ENCODE measurements around the gene UBTF.

Gene UBTF

DNA sequence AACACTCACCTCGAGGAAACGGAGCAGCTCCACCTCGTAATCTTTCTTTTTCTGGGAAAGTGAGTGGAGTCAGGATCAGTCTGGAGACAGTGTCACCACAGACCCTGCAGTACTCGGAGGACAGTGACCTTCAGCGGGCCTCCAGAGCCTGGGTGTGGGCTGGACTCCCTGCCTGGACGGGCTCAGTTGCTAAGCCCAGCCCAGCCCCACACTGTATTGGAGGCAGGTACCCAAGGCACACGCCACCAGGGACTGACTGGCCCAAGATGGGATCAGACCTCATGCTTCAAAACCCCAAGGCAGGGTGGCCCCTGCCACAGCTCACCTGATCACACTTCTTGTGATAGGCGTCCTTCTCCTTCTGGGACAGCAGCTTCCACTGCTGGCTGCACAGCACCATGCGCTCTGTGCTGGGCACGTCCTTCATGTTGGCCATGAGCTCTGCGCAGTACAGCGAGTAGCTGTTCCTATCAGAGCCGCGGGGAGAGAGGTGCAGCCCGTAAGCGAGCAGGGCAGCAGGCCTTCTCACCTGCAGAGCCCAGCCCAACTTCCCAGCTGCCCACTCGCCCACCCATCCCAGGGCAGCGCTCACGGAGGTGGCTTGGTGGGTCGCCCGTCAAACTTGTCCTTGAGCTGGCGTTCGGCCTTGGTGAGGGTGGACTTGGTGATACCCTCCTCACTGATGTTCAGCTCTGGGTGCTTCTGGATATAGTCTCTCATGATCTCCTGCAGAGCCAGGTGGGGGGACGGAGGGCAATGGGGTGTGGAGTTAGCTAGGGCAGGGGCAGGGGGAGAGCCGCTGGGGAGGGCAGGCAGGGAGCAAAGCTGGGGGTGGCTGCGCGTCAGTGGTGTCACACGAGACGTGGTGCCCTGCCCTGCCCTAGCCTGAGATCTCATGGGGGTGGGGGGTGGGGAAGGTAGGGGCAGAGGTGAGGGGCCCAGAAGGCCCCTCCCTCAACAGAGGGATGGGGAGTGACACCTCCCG lies 7.9 kb downstream of the UBTF start:
- H3K9me3 Mint-ChIP-seq: no peaks in the 10 kb centered on the region
- peak overlapping the region; percentile 81 for H3K4me3 Mint-ChIP-seq
- peak overlapping the region; percentile 43 for H3K27ac Mint-ChIP-seq
- peaks cover 94% of the 10 kb centered on the region for H3K36me3 Mint-ChIP-seq
- DNase-seq (ENCODE audit: low spot score in 2 of 2) (no peak), ATAC-seq (no peak)
- H3K4me1 Mint-ChIP-seq: peaks cover 73% of the 10 kb centered on the region

DNA sequence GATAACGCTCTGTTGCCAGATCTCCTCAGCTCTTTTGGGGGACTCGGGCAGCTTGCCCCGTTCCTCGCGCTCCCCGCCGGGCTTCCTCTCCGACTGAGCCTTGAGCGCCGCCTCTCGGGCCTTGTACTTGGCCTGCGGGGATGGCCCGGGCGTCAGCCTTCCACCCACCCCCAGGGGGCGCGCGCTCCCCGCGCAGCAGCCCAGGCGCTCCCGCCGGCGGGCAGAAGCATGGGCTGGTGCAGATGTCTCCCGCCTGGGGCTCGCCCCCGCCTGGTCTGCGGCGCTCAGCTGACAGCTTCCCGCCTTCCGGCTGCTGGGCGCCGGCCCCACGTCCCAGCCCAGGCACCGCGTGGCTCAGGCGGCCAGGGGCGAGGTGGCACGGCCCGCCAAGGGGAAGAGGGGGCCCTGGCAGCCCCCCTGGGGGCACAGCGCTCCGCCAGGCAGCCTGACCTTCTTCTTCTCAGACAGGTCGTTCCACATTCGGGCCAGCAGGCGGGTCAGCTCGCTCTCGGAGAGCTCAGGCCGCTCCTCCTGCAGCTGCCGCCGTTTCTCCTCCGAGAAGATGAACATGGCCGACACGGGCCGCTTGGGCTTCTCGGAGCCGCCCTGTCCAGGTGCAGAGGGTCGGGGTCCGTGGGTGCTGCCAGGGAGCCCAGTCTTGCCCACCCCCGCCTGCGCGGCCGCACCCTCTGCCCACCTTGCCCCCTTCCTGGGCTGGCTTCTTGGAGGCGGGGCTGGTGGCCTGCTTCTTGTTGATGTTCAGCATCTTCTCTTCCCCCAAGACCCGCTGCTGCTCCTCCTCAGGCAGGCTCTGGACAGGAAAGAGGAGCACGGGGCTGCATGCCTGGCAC lies 8.9 kb downstream of the UBTF start:
- H3K36me3 Mint-ChIP-seq: peaks cover 94% of the 10 kb centered on the region
- peaks cover 63% of the 10 kb centered on the region for H3K4me1 Mint-ChIP-seq
- H3K4me3 Mint-ChIP-seq: peak overlapping the region; percentile 81
- ATAC-seq (peak; percentile 94), DNase-seq (ENCODE audit: low spot score in 2 of 2) (peak; percentile 95 to 96)
- H3K9me3 Mint-ChIP-seq: no peaks in the 10 kb centered on the region
- peak overlapping the region; percentile 96 for H3K27ac Mint-ChIP-seq

GRCh38 chr17:44209786-44210341 lies 9.6 kb downstream of the UBTF start:
- ATAC-seq (peak; percentile 88), DNase-seq (ENCODE audit: low spot score in 2 of 2) (peak in 1 of 2 donors; percentile 68)
- peaks cover 56% of the 10 kb centered on the region for H3K4me1 Mint-ChIP-seq
- peak overlapping the region; percentile 96 for H3K27ac Mint-ChIP-seq
- peak overlapping the region; percentile 81 for H3K4me3 Mint-ChIP-seq
- H3K9me3 Mint-ChIP-seq: no peaks in the 10 kb centered on the region
- peaks cover 88% of the 10 kb centered on the region for H3K36me3 Mint-ChIP-seq

- Mint-ChIP-seq H3K4me3 (no peak overlapping the region), H3K36me3 (peaks cover 66% of the 10 kb centered on the region), H3K27ac (peak overlapping the region; percentile 96), H3K4me1 (peaks cover 50% of the 10 kb centered on the region), H3K9me3 (no peaks in the 10 kb centered on the region)
- DNase-seq (ENCODE audit: low spot score in 2 of 2) (no peak), ATAC-seq (no peak)
Measured at GRCh38 chr17:44207743-44208142, 11.7 kb downstream of the UBTF start.

DNA sequence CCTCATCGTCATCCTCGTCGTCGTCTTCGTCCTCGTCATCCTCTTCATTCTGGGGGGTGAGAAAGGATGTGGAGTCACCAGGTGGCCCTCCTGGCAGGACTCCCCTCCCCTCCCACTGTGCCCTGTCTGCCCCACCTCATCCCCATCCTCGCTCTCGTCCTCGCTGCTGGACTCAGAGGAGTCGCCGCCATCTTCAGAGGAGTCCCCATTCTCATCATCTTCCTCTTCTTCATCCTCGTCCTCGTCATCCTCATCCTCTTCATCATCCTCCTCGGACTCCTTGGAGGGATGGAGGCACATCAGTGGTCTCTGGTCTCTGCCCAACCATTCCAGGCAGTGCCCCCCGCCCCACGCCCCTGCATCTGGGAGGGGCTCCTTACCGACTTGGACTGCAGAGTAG lies 12.2 kb downstream of the UBTF start:
- ATAC-seq: no peak
- Mint-ChIP-seq H3K36me3 (peaks cover 64% of the 10 kb centered on the region), H3K9me3 (no peaks in the 10 kb centered on the region), H3K4me1 (peaks cover 50% of the 10 kb centered on the region), H3K4me3 (no peak overlapping the region), H3K27ac (peak overlapping the region; percentile 96)
- no peak for DNase-seq (ENCODE audit: low spot score in 2 of 2)

DNA sequence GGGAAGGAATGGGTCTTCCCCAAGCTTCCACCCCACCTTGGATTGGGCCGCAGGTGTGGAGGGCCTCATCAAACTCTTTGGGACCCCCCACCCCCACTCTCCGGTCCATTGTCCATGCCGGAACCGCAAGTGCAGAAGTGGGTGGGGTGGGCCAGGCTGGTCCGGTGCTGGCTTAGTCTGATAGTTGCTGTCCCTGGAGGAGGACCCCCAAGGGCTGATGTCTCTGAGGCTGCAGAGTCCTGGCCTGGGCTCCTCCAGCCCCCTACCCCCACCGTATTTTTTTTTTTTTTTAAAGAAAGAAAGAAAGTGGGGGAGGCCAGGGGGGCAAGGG lies 12.7 kb downstream of the UBTF start:
- Mint-ChIP-seq H3K36me3 (peaks cover 60% of the 10 kb centered on the region), H3K4me3 (no peak overlapping the region), H3K9me3 (no peaks in the 10 kb centered on the region), H3K27ac (no peak overlapping the region), H3K4me1 (peaks cover 47% of the 10 kb centered on the region)
- DNase-seq (ENCODE audit: low spot score in 2 of 2): no peak
- no peak for ATAC-seq

DNA sequence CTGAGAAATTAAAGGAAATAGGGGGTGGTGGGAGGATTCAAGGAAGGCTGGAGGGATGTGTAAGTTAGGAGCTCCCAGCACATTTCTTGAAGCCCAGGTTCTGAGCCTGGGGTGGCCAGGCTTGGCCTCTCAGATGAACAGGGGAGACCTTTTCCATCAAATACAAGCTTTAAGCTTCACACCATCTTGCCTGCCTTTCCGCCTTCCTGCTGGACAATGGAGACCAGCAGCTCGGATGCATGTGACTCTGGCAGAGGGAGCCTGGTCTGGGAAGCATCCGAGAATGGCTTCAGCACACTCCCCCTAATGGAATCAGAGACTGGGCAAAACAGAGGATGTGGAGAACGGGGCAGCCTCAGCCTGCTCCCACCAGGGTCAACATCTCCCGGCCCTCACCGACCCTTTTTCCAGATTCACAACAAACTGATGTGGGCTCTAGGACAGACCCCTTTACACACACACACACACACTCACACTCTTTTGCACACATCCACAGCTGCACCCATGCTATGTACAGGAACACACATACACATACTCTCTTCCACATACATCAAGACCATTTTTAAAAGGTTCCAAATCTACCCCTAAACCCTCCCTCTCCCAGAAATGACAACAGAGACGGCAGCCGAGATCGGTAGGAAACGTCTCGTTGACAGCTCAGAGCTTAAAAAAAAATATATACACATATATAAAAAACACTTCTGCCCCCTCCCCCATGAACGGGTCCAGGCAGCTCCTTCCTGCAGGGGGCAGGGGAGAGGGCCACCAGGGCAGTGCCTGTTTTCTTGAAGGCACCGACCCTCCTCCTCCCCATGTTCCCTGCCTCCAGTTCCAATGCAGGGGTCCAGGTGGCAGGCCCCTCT lies 13.3 kb downstream of the UBTF start:
- H3K27ac Mint-ChIP-seq: peak overlapping the region; percentile 69
- no peak for DNase-seq (ENCODE audit: low spot score in 2 of 2)
- H3K4me1 Mint-ChIP-seq: peaks cover 44% of the 10 kb centered on the region
- H3K4me3 Mint-ChIP-seq: no peak overlapping the region
- peaks cover 54% of the 10 kb centered on the region for H3K36me3 Mint-ChIP-seq
- ATAC-seq: no peak
- no peaks in the 10 kb centered on the region for H3K9me3 Mint-ChIP-seq

DNA sequence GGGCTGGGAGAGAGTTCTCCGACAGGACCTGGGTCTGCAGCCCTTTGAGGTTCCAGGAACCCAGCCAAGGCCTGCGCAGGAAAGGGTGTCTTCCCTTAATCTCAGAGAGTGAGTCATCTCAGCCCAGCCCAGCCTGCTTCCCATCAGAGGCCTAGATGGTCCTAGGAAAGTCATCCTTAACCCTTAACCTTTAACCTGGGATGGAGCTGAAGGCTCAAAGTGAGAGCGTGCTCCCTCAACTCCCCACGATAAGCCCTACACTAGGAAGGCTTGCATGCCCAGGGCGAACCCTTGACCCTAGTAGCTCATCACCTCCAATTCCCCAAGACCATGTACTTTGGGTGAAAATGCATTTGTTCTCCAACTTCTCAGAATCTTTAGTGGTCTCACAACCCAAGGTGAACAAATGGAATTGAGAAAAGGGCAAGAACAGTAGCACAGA lies 15.0 kb downstream of the UBTF start:
- H3K4me1 Mint-ChIP-seq: peaks cover 40% of the 10 kb centered on the region
- DNase-seq (ENCODE audit: low spot score in 2 of 2): no peak
- no peak overlapping the region for H3K27ac Mint-ChIP-seq
- peaks cover 39% of the 10 kb centered on the region for H3K36me3 Mint-ChIP-seq
- H3K4me3 Mint-ChIP-seq: no peak overlapping the region
- no peak for ATAC-seq
- no peaks in the 10 kb centered on the region for H3K9me3 Mint-ChIP-seq

- ATAC-seq: no peak
- H3K27ac Mint-ChIP-seq: peak overlapping the region; percentile 27
- no peak overlapping the region for H3K4me3 Mint-ChIP-seq
Measured at GRCh38 chr17:44203731-44204440, 15.6 kb downstream of the UBTF start.

GRCh38 chr17:44202756-44203155 lies 16.7 kb downstream of the UBTF start:
- H3K4me1 Mint-ChIP-seq: peaks cover 35% of the 10 kb centered on the region

More at GRCh38 chr17:44203731-44204440, 15.6 kb downstream of the UBTF start:
- H3K9me3 Mint-ChIP-seq: no peaks in the 10 kb centered on the region
- DNase-seq (ENCODE audit: low spot score in 2 of 2): peak in 1 of 2 donors; percentile 83
- peaks cover 34% of the 10 kb centered on the region for H3K36me3 Mint-ChIP-seq
- peaks cover 37% of the 10 kb centered on the region for H3K4me1 Mint-ChIP-seq

DNA sequence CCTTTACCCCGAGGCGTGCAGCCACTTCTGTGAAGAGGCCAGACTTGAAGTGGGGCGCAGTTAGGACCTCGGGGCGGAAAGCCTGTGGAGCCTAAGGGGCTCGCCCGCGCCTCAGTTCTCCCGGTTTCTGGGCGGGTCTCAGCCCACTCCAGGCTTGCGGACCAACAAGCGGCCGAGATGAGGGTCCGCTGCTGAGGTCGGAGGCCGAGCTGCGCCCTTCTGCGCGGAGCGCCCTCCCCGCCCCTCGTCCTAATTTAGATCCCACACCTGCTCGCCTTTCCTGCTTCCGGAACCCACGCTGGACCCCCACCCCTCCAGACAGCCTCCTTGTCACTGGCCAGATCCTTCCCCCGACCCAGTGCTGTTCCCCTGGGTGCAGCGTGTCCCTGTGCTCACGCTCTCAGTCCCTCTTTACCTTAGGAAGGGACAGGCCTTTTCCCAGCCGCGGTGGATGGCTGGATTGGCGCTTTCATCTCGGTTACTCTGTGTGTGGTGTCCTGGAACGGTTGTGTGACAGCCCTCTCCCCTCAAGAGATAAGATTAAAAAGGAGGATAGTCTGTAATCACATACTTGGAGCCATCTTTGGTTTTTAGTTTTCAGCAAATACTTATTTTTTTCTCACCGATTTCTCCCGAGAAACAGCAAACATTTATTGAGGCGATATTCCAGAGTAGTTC lies 18.9 kb downstream of the UBTF start:
- DNase-seq (ENCODE audit: low spot score in 2 of 2) (no peak), ATAC-seq (no peak)
- Mint-ChIP-seq H3K4me1 (peaks cover 41% of the 10 kb centered on the region), H3K36me3 (peaks cover 29% of the 10 kb centered on the region), H3K27ac (peak overlapping the region; percentile 93), H3K4me3 (peak overlapping the region; percentile 90), H3K9me3 (no peaks in the 10 kb centered on the region)

More at GRCh38 chr17:44202756-44203155, 16.7 kb downstream of the UBTF start:
- ATAC-seq: no peak
- H3K27ac Mint-ChIP-seq: peak overlapping the region; percentile 5
- H3K4me3 Mint-ChIP-seq: no peak overlapping the region
- peaks cover 29% of the 10 kb centered on the region for H3K36me3 Mint-ChIP-seq
- no peak for DNase-seq (ENCODE audit: low spot score in 2 of 2)
- H3K9me3 Mint-ChIP-seq: no peaks in the 10 kb centered on the region

DNA sequence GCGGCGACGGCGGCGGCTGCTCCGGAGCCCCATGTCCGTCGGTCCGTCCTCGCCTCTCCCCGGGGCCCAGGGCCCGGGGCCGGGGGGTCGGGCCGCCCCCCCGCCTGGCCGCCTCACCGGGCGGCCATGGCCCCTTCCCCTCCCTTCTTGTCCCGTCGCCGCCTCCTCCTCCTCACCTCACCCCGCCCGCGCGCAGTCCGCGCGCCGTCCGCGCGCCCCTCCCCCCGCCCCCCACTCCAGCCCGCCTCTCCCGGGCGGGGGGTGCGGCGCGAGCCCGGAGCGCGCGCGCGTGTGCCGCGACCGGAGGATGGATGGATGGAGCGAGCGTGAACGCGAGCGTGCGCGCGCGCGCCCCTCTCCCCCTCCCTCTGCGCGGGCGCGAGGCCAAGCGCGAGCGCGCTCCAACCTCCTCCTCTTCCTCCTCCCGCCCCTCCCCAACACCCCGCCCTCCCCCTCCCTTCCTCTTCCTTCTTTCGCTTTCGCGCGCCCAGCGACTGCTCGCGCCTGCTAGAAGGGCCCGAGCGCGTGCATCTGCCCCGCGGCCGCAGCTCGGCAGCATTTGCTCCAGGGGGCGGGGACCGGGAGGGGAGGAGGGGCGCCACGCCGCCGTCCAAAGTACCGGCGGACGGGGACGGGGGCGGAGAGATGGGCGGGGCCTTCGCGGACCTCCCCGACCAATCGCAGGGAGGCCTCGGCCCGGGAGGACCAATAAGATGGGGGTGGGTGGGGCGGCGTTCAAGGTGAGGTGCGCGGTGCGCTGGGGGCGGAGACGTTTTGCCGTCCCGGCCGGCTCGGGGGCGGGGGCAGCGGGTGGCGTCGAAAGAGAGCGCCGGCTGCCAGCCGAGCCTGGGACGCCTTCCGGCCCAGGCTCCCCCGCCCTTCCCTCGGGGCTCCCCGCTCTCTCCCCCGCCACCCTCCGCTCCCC lies 19.7 kb downstream of the UBTF start, which contains the start of gene ATXN7L3:
ATXN7L3 (minus strand) TSS at position 332 of the 925 bp plus-strand sequence. CDS start 1,814 bp downstream, outside the sequence.
- ATAC-seq: peak; percentile 87
- Mint-ChIP-seq H3K27ac (peak within 1 kb of the TSS; percentile 93), H3K9me3 (no peaks in the 10 kb centered on the region), H3K4me3 (peak within 1 kb of the TSS; percentile 90), H3K4me1 (peaks cover 41% of the 10 kb centered on the region), H3K36me3 (peaks cover 36% of the 10 kb centered on the region)
- DNase-seq (ENCODE audit: low spot score in 2 of 2): peak; percentile 89 to 97

Measured in stimulated activated effector memory CD8-positive, alpha-beta T cell treated with anti-CD3 and anti-CD28 coated beads, Interleukin-12 subunit alpha, Interleukin-12 subunit beta, amount 100 ng/mL, for 72 hours (primary cell).